Measurements from ENCODE around the gene SORCS3. TPM values are rescaled to one million over a fixed set of nuclear protein-coding genes. Genes with fewer than 3 reads are reported as not detected.

SORCS3 gene
- total RNA-seq, 1 donor from 2014 or later: not detected

DNA sequence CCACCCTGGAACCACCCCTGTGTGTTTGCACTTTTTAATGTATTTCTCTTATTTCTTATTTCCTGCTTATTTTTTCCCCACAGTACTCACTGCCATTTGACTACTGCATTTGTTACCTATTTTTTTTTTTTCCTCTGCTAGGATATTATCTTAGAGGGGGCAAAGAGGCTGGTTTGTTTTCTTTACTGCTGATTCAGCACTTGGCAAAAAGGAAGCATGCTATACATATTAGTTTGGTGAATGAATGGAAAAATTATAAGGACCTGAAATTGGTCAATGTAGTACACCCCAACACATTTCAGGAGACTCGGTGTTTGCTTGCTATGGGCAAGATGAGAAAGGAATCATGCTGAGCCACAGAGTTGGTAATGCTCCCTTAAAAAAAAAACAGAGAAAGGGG lies 193.5 kb downstream of the SORCS3 start:
- Histone ChIP-seq H3K27ac (no peak overlapping the region), H3K27me3 (no peaks in the 10 kb centered on the region), H3K4me3 (no peak overlapping the region), H3K9me3 (no peaks in the 10 kb centered on the region), H3K36me3 (no peaks in the 10 kb centered on the region), H3K4me1 (no peaks in the 10 kb centered on the region)
- no peak for DNase-seq
- TF ChIP-seq, protein P1, sequence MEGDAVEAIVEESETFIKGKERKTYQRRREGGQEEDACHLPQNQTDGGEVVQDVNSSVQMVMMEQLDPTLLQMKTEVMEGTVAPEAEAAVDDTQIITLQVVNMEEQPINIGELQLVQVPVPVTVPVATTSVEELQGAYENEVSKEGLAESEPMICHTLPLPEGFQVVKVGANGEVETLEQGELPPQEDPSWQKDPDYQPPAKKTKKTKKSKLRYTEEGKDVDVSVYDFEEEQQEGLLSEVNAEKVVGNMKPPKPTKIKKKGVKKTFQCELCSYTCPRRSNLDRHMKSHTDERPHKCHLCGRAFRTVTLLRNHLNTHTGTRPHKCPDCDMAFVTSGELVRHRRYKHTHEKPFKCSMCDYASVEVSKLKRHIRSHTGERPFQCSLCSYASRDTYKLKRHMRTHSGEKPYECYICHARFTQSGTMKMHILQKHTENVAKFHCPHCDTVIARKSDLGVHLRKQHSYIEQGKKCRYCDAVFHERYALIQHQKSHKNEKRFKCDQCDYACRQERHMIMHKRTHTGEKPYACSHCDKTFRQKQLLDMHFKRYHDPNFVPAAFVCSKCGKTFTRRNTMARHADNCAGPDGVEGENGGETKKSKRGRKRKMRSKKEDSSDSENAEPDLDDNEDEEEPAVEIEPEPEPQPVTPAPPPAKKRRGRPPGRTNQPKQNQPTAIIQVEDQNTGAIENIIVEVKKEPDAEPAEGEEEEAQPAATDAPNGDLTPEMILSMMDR (IDR thresholded peaks at IDR 0.05): no peak
- no peak for ATAC-seq
- intact Hi-C loops (cut with DNase I): no loop called here

DNA sequence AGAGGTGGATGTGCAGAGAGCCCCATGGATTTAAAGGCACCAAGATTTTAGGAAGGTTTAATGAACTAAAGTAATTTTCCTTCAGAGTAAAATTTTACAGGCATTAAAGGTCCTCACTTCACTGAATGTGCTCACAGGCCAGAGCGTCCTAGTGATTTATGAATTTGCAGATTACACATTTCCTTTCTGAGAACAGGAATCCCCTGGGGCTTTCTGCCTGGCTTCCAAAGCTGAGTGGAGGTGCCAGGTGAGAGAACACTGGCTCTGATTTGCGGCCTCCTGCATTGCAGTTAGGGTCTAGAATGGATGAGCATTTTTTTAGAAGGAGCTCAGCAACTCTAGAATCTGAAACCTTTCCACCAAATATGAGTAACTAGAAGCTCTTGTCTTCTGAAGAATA lies 194.3 kb downstream of the SORCS3 start:
- Histone ChIP-seq H3K9me3 (no peaks in the 10 kb centered on the region), H3K36me3 (no peaks in the 10 kb centered on the region), H3K4me1 (no peaks in the 10 kb centered on the region), H3K27me3 (no peaks in the 10 kb centered on the region), H3K27ac (no peak overlapping the region), H3K4me3 (no peak overlapping the region)
- intact Hi-C loops (cut with DNase I): no loop called here
- DNase-seq (no peak), ATAC-seq (no peak)
- TF ChIP-seq, protein P1 (IDR thresholded peaks at IDR 0.05): no peak

DNA sequence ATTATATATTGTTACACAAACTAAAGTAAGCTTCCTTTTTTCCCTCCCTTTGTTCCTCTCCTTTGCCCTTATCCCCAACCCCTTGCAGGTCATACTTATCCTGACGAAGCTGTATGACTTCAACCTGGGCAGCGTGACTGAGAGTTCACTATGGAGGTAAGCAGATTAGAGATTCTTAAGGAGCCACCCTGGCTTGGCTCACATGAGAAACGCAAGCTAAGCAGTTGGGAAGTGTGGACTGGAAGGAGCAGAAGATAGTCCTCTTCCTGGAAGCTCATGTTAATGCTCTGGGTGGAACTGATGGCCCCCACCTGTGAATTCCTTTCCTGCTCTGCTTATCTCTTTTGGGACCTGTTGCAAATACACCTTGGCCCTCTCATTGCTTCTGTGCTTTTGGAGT lies 201.6 kb downstream of the SORCS3 start:
- no peak for ATAC-seq

DNA sequence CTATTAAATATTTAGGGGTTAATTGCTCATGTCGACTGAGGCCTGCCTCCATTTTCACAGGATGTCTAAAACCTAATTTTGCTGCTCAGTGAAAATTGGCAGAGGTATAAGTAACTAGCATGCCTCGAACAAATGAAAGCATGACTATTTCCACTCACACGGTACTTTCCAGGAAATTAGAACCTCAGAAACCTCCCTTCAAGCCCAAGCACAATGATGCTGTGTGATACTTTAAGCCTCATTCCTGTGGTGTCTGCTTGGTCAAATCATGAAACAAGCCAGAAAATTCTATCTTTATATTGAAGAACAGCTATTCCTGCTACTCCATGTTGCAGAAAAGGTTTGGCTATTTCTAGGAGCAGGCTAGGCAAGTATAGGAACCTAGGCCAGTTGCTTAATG lies 203.0 kb downstream of the SORCS3 start:
- ATAC-seq (no peak), DNase-seq (no peak)
- intact Hi-C loops (cut with DNase I): no loop called here
- TF ChIP-seq, protein P1 (IDR thresholded peaks at IDR 0.05): no peak
- Histone ChIP-seq H3K4me1 (no peaks in the 10 kb centered on the region), H3K9me3 (no peaks in the 10 kb centered on the region), H3K27me3 (no peaks in the 10 kb centered on the region), H3K27ac (no peak overlapping the region), H3K4me3 (no peak overlapping the region), H3K36me3 (no peaks in the 10 kb centered on the region)

More for the DNA sequence above, 201.6 kb downstream of the SORCS3 start:
- intact Hi-C loops (cut with DNase I): no loop called here
- no peak for DNase-seq
- Histone ChIP-seq H3K27ac (no peak overlapping the region), H3K36me3 (no peaks in the 10 kb centered on the region), H3K9me3 (no peaks in the 10 kb centered on the region), H3K4me3 (no peak overlapping the region), H3K4me1 (no peaks in the 10 kb centered on the region), H3K27me3 (no peaks in the 10 kb centered on the region)
- TF ChIP-seq, protein P1 (IDR thresholded peaks at IDR 0.05): no peak

DNA sequence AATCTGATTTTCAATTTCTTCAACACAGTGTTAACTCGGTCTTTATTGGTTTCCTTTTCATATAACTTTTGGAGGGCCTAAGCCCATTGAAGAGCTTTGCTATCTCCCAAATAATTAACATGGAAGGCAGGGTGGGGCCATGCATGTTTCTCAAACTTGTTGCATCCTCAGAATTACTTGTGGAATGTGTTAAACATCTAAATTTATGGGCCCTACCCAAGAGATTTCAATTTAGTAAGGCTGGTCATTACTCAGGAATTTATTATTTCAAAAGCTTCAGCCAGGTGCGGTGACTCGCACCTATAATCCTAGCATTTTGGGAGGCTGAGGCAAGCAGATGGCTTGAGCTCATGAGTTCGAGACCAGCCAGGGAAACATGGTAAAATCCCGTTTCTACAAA lies 208.9 kb downstream of the SORCS3 start:
- ATAC-seq (no peak), DNase-seq (no peak)
- H3K36me3 ChIP-seq: no peaks in the 10 kb centered on the region
- H3K9me3 ChIP-seq: no peaks in the 10 kb centered on the region
- H3K27me3 ChIP-seq: no peaks in the 10 kb centered on the region
- TF ChIP-seq, protein P1 (IDR thresholded peaks at IDR 0.05): no peak
- no peaks in the 10 kb centered on the region for H3K4me1 ChIP-seq
- intact Hi-C loops (cut with DNase I): no loop called here
- H3K4me3 ChIP-seq: no peak overlapping the region
- no peak overlapping the region for H3K27ac ChIP-seq

DNA sequence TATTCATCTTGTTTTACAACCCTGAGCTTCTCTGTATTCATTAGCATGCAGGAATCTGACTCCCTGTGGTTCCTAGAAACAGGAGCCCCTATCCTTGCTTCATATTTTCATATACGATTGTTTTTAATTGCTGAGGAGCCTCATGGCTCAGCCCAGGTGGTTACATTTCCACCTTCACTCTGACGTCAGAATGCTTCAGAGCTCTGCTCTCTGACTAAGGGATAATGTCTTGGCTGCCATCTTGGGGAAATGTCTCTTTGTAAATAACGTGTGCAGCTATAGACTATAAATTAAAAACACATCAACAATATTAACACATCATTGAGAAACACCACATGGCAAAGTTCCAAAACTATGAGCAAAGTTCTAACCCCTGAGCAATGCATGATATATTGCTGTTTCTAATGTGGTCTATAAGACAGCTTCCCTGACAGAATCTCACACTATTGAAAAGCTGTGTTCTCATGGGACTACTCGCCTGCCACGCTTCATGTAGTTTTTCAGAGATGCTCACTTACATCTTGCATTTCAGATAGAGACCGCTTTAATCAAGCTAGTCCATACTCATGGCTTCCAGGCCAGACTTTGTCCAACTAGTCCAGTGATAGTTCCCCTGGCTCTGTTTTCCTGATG lies 227.0 kb downstream of the SORCS3 start:
- no peak overlapping the region for H3K4me3 ChIP-seq
- H3K27me3 ChIP-seq: no peaks in the 10 kb centered on the region
- no peak overlapping the region for H3K27ac ChIP-seq
- ATAC-seq: no peak
- H3K9me3 ChIP-seq: no peaks in the 10 kb centered on the region
- H3K36me3 ChIP-seq: no peaks in the 10 kb centered on the region
- TF ChIP-seq, protein P1 (IDR thresholded peaks at IDR 0.05): no peak
- intact Hi-C loops (cut with DNase I): no loop called here
- no peak for DNase-seq
- no peaks in the 10 kb centered on the region for H3K4me1 ChIP-seq
